Ammon's horn (tissue), 1 donor: Measurements from ENCODE around the gene OR14A2.
"Not testable (repeated sequence)": the region's sequence is repeated elsewhere in the genome, so short reads cannot be mapped to it uniquely, and the experiment has no call there.

Experiments
- DNase-seq: peaks from one replicate; pipeline ENCODE4 v3.0.0-alpha.2; 2016; ENCODE audit warnings: low spot score

Gene OR14A2

GRCh38 chr1:247748041-247748440 lies at the start of gene OR14A2:
TSS of gene OR14A2 (minus strand) at chr1:247748141.
- DNase-seq = no peak

GRCh38 chr1:247797518-247797917 lies 49.6 kb upstream of the OR14A2 start:
- DNase-seq = no peak

- no peak for DNase-seq
Observed at GRCh38 chr1:247769603-247770002, 21.7 kb upstream of the OR14A2 start.

GRCh38 chr1:247760456-247760855 lies 12.5 kb upstream of the OR14A2 start, which contains the start of gene OR1C1:
TSS of gene OR1C1 (minus strand) at chr1:247760556. CDS start at chr1:247758406, 2,150 bp downstream.
- DNase-seq = no peak

GRCh38 chr1:247754311-247754710 lies 6.4 kb upstream of the OR14A2 start:
- DNase-seq = not testable (repeated sequence)

GRCh38 chr1:247749870-247750269 lies 1.9 kb upstream of the OR14A2 start:
- DNase-seq = no peak

GRCh38 chr1:247747616-247748015 lies 325 bp downstream of the OR14A2 start:
- no peak for DNase-seq

GRCh38 chr1:247746391-247746935 lies 1.5 kb downstream of the OR14A2 start:
- no peak for DNase-seq

GRCh38 chr1:247742215-247742760 lies 5.7 kb downstream of the OR14A2 start:
- not testable (repeated sequence) for DNase-seq

GRCh38 chr1:247741756-247742155 lies 6.2 kb downstream of the OR14A2 start:
- no peak for DNase-seq

GRCh38 chr1:247740721-247741120 lies 7.2 kb downstream of the OR14A2 start:
- no peak for DNase-seq

GRCh38 chr1:247738315-247738714 lies 9.6 kb downstream of the OR14A2 start, which contains the start of gene OR14K1:
TSS of gene OR14K1 (plus strand) at chr1:247738615. CDS start at chr1:247738615, 0 bp downstream.
- DNase-seq = no peak

- no peak for DNase-seq
Observed at GRCh38 chr1:247721222-247721621, 26.7 kb downstream of the OR14A2 start.

GRCh38 chr1:247716546-247716945 lies 31.4 kb downstream of the OR14A2 start, which contains the start of gene OR6F1:
TSS of gene OR6F1 (minus strand) at chr1:247716646. CDS start at chr1:247712755, 3,891 bp downstream.
- no peak for DNase-seq

GRCh38 chr1:247713753-247714152 lies 34.2 kb downstream of the OR14A2 start:
- DNase-seq = no peak

- not testable (repeated sequence) for DNase-seq
Observed at GRCh38 chr1:247710681-247711080, 37.3 kb downstream of the OR14A2 start.

- DNase-seq = no peak
Observed at GRCh38 chr1:247701338-247701737, 46.6 kb downstream of the OR14A2 start.

GRCh38 chr1:247681288-247681897 lies 66.5 kb downstream of the OR14A2 start:
- DNase-seq = peak; percentile 39

GRCh38 chr1:247680171-247680570 lies 67.8 kb downstream of the OR14A2 start:
- no peak for DNase-seq

GRCh38 chr1:247679639-247680038 lies 68.3 kb downstream of the OR14A2 start, which contains the start of gene OR13G1:
TSS of gene OR13G1 (minus strand) at chr1:247679739. CDS start at chr1:247673041, 6,698 bp downstream.
- DNase-seq = no peak
